ENCODE measurements around the gene VWA8.
"Not testable (repeated sequence)": the region's sequence is repeated elsewhere in the genome, so short reads cannot be mapped to it uniquely, and the experiment has no call there.

Gene VWA8

DNA sequence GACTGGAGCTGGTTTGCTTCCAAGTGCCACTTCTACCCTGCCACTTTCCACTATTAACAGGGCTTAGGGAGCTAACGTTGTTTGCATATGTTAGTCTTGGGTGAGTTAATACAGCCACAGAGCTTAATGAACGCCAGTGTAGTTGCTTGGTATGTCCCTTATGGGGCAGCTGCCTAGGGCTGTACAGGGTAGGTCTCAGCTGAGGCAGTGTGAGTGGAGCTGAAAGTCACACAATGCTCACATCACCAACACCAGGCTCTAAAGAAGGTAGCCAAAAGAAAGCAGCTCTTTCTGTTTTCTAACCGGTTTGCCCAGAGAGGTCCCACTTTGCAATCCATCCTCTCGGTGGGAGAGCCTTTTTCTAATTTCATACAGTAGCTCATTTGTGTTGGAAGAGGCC lies 317.4 kb downstream of the VWA8 start:
- DNase-seq (ENCODE audit: low read depth), result no peak
- no peak overlapping the region for H3K4me3 ChIP-seq (ENCODE audit: low read length)
- TF ChIP-seq, protein P1, sequence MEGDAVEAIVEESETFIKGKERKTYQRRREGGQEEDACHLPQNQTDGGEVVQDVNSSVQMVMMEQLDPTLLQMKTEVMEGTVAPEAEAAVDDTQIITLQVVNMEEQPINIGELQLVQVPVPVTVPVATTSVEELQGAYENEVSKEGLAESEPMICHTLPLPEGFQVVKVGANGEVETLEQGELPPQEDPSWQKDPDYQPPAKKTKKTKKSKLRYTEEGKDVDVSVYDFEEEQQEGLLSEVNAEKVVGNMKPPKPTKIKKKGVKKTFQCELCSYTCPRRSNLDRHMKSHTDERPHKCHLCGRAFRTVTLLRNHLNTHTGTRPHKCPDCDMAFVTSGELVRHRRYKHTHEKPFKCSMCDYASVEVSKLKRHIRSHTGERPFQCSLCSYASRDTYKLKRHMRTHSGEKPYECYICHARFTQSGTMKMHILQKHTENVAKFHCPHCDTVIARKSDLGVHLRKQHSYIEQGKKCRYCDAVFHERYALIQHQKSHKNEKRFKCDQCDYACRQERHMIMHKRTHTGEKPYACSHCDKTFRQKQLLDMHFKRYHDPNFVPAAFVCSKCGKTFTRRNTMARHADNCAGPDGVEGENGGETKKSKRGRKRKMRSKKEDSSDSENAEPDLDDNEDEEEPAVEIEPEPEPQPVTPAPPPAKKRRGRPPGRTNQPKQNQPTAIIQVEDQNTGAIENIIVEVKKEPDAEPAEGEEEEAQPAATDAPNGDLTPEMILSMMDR (IDR thresholded peaks at IDR 0.05; ENCODE audit: insufficient read depth, low read depth, low read length, missing control alignments), result no peak

DNA sequence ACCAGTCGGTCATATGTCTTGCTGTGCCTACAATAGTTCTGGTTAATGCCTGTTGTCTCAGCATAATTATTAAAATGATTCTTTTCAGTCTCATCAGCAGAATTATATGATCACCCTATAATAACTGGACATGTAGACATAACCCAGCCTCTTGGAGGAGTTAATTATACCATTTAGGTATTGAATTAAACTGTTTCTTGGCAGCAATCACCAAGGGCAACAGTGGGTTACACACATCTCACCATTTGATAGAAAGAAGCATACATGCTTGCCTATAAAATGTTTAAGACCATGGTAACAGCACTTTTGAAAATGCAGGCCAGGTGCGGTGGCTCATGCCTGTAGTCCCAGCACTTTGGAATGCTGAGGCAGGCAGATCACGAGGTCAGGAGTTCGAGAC lies 318.9 kb downstream of the VWA8 start:
- no peak for DNase-seq (ENCODE audit: low read depth)
- TF ChIP-seq, protein P1 (IDR thresholded peaks at IDR 0.05; ENCODE audit: insufficient read depth, low read depth, low read length, missing control alignments), result no peak
- H3K4me3 ChIP-seq (ENCODE audit: low read length), result no peak overlapping the region

DNA sequence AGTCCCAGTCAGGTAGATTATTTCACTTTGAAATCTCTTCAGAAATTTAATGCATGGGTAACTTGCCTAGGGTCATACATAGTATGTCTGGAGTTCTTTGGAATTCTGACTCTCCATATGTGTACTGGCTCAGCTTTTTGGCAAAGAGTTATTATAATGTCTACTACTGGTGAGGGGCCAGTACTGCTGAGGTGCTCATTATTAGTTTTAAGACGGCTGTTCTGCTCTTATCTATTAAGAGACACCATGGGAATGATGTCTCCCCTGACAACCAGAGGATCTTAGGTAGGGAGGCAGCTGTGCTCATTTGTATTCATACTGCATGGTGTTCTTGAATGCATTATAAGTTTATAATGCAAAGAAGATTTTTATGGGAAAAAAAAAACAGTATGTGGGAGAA lies 319.5 kb downstream of the VWA8 start:
- no peak for DNase-seq (ENCODE audit: low read depth)
- TF ChIP-seq, protein P1 (IDR thresholded peaks at IDR 0.05; ENCODE audit: insufficient read depth, low read depth, low read length, missing control alignments), result no peak
- H3K4me3 ChIP-seq (ENCODE audit: low read length), result no peak overlapping the region

DNA sequence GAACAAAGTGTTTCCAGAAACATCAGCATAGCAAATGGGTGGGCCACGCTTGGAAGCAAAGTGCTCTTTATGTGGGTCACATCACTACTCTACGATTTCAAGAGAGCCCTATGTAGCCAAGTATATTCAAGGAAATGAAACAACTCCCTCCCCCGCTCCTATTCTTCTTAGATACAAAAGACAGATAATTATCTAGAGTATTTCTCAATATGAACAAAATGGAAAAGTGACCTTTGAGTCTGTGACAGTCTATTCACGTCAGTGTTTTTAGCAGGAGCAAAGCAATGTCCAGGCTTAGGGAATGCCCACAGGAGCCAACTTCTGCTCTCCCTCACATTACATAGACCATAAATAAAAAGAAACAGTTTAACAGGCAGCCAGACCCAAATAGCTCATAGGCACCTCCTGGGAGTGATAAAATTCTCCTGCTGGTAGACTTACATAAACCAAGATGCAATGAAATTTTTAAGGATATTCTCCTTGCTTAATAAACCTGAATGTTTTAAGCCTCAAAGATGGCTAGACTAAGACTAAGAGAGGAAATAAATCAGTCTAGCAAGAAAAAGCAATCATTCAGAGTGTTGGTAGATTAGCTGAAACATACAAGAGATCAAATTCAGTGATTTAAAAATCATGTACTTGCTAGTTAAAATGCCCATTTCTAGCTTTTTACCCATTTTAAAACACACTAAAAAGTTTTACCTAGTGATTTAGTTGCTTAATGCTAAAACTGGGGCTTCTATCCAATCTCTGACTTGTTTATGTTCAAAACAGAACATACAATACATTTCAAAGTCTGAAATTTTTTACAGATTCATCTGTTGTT lies 320.7 kb downstream of the VWA8 start:
- DNase-seq (ENCODE audit: low read depth), result no peak
- TF ChIP-seq, protein P1 (IDR thresholded peaks at IDR 0.05; ENCODE audit: insufficient read depth, low read depth, low read length, missing control alignments), result no peak
- H3K4me3 ChIP-seq (ENCODE audit: low read length), result no peak overlapping the region

DNA sequence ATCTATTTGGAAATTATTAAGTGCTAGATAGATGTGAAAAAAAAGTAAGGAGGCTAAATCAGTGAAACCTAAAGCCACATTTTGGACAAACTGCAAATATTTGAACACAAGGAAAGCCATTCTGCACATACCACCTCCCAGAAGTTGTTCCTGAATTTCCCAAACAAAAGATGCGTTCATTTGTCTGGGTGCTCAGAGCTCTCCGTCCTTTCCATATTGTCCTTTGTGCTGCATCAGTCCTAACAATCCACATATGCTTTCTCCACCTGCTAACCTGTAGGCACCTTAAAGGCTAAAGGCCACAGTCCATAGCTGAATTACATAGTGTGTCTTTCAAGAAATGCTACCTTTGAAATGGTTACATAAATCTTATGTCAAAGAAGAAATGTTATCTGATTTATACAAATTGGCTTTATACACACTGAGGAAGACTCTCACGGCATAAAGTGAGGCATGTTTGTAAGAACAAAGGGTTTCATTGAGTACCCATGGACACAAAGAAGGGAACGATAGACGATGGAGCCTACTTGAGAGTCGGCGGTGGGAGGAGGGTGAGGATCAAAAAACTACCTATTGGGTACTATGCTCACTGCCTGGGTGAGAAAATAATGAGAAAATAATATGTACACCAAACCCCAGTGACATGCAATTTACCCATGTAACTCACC lies 321.5 kb downstream of the VWA8 start:
- TF ChIP-seq, protein P1 (IDR thresholded peaks at IDR 0.05; ENCODE audit: insufficient read depth, low read depth, low read length, missing control alignments), result no peak
- no peak for DNase-seq (ENCODE audit: low read depth)
- H3K4me3 ChIP-seq (ENCODE audit: low read length), result no peak overlapping the region

DNA sequence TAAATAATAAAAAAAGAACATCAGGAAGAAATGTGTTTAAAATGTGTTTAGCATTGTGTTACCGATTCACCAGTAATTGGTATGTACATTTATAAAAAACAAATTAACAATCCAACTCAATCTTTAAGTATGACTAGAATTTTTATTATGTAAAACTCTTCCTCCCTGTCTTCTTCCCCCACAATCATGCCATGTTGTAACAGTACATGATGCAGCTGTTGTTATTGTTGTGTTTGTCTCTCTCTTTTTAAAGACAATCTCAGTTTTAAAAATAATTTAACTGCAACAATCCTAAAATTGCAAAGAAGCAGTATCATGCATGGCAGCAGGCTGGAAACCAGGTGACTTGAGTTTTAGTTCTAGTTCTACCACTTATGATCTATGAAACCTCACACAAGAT lies 323.3 kb downstream of the VWA8 start:
- TF ChIP-seq, protein P1 (IDR thresholded peaks at IDR 0.05; ENCODE audit: insufficient read depth, low read depth, low read length, missing control alignments), result no peak
- H3K4me3 ChIP-seq (ENCODE audit: low read length), result no peak overlapping the region
- no peak for DNase-seq (ENCODE audit: low read depth)

DNA sequence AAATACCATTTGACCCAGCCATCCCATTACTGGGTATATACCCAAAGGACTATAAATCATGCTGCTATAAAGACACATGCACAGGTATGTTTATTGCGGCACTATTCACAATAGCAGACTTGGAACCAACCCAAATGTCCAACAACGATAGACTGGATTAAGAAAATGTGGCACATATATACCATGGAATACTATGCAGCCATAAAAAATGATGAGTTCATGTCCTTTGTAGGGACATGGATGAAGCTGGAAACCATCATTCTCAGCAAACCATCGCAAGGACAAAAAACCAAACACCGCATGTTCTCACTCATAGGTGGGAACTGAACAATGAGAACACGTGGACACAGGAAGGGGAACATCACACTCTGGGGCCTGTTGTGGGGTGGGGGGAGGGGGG lies 323.9 kb downstream of the VWA8 start:
- not testable (repeated sequence) for DNase-seq (ENCODE audit: low read depth); H3K4me3 ChIP-seq (ENCODE audit: low read length)

DNA sequence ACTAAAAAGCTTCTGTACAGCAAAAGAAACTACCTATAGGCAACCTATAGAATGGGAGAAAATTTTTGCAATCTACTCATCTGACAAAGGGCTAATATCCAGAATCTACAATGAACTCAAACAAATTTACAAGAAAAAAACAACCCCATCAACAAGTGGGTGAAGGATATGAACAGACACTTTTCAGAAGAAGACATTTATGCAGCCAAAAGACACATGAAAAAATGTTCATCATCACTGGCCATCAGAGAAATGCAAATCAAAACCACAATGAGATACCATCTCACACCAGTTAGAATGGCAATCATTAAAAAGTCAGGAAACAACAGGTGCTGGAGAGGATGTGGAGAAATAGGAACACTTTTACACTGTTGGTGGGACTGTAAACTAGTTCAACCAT lies 324.3 kb downstream of the VWA8 start:
- not testable (repeated sequence) for DNase-seq (ENCODE audit: low read depth); H3K4me3 ChIP-seq (ENCODE audit: low read length)
